ENCODE results near the gene SOBP. TPM values are rescaled to one million over a fixed set of nuclear protein-coding genes. Genes with fewer than 3 reads are reported as not detected.

The SOBP gene
- total RNA-seq, 1 donor from 2014 or later = 6.8 TPM

GRCh38 chr6:107479089-107479690, 10.7 kb upstream of the SOBP start:
- DNase-seq (no peak), ATAC-seq (no peak)
- TF ChIP-seq, protein P1, sequence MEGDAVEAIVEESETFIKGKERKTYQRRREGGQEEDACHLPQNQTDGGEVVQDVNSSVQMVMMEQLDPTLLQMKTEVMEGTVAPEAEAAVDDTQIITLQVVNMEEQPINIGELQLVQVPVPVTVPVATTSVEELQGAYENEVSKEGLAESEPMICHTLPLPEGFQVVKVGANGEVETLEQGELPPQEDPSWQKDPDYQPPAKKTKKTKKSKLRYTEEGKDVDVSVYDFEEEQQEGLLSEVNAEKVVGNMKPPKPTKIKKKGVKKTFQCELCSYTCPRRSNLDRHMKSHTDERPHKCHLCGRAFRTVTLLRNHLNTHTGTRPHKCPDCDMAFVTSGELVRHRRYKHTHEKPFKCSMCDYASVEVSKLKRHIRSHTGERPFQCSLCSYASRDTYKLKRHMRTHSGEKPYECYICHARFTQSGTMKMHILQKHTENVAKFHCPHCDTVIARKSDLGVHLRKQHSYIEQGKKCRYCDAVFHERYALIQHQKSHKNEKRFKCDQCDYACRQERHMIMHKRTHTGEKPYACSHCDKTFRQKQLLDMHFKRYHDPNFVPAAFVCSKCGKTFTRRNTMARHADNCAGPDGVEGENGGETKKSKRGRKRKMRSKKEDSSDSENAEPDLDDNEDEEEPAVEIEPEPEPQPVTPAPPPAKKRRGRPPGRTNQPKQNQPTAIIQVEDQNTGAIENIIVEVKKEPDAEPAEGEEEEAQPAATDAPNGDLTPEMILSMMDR (IDR thresholded peaks at IDR 0.05) = no peak
- no peaks in the 10 kb centered on the region for H3K4me1 ChIP-seq
- H3K27me3 ChIP-seq = no peaks in the 10 kb centered on the region
- no peaks in the 10 kb centered on the region for H3K9me3 ChIP-seq
- no peaks in the 10 kb centered on the region for H3K36me3 ChIP-seq
- intact Hi-C loops (cut with DNase I) = no loop called here
- no peak overlapping the region for H3K4me3 ChIP-seq
- no peak overlapping the region for H3K27ac ChIP-seq

DNA sequence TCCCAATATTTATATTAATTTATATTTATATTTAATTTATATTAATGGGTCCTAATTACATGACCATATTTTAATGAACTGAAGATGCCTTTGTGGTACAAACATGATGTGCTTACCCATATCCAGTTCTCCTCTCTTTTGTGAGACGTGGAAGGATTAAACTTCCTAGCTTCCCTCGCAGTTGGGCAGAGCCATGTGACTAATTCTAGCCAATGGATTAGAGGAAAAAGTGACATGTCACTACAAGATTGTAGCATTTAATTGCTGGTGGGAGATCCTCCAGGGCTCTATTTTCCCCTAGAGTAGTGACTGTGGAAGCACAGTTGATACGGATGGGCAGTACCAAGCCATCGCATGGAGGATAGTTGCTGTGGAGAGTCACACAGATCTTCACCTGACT, 4.8 kb upstream of the SOBP start:
- Histone ChIP-seq H3K4me3 (no peak overlapping the region), H3K27me3 (peaks cover 11% of the 10 kb centered on the region), H3K36me3 (no peaks in the 10 kb centered on the region), H3K27ac (no peak overlapping the region), H3K9me3 (no peaks in the 10 kb centered on the region), H3K4me1 (peaks cover 10% of the 10 kb centered on the region)
- ATAC-seq = no peak
- TF ChIP-seq, protein P1 (IDR thresholded peaks at IDR 0.05) = no peak
- intact Hi-C loops (cut with DNase I) = no loop called here
- no peak for DNase-seq

GRCh38 chr6:107488174-107488874, 1.6 kb upstream of the SOBP start:
- intact Hi-C loops (cut with DNase I) = no loop called here
- Histone ChIP-seq H3K4me3 (peak overlapping the region; percentile 78), H3K27ac (no peak overlapping the region), H3K27me3 (peaks cover 11% of the 10 kb centered on the region), H3K36me3 (no peaks in the 10 kb centered on the region), H3K9me3 (no peaks in the 10 kb centered on the region), H3K4me1 (peaks cover 18% of the 10 kb centered on the region)
- ATAC-seq (no peak), DNase-seq (no peak)
- TF ChIP-seq, protein P1 (IDR thresholded peaks at IDR 0.05) = no peak

DNA sequence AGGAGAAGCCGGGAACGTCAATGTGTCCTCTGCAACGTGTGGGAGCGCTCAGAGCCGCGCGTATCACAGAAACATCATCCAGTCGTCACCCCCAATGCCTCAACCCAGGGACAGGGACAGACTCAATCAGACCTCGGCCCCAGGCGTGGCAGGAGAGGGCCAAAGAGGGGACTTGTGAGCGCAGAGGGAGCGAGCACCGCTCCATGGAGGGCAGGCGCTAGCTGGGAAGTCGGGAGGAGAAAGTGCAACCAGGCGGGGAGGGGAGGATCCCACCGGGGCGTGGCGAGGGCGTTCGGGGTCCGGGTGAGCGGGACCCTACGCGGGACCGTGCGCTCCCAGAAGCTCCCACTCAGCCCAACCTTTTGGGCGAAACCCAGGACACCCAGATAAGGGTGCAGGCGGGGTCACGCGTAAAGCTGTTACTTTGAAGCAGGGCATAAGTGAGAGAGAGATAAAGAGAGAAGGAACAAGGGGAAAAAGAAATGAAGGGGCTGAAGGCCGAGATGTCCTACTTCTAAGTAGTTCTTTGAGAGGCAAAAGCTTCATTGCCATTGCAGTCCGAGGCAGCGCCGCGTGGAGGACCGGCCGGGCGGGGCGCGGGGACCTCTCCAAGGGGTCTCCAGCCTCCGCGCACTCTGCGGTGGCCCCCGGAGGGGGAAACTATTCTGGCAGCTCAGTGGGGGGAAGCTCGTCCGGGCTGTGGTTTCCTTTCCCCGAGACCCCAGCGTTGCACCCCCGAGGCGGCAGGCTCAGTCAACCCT, 862 bp upstream of the SOBP start:
- Histone ChIP-seq H3K9me3 (no peaks in the 10 kb centered on the region), H3K27ac (peak overlapping the region; percentile 36), H3K4me1 (peaks cover 25% of the 10 kb centered on the region), H3K4me3 (peak overlapping the region; percentile 78), H3K36me3 (no peaks in the 10 kb centered on the region), H3K27me3 (peaks cover 11% of the 10 kb centered on the region)
- intact Hi-C loops (cut with DNase I) = no loop called here
- DNase-seq = peak; percentile 69
- TF ChIP-seq, protein P1 (IDR thresholded peaks at IDR 0.05) = no peak
- peak; percentile 48 for ATAC-seq

- TF ChIP-seq, protein P1 (IDR thresholded peaks at IDR 0.05) = no peak
- intact Hi-C loops (cut with DNase I) = no loop called here
- no peak for DNase-seq
- Histone ChIP-seq H3K4me1 (peaks cover 33% of the 10 kb centered on the region), H3K4me3 (peak overlapping the region; percentile 78), H3K27ac (peak overlapping the region; percentile 36), H3K27me3 (peaks cover 11% of the 10 kb centered on the region), H3K9me3 (no peaks in the 10 kb centered on the region), H3K36me3 (no peaks in the 10 kb centered on the region)
- ATAC-seq = no peak
These were observed 735 bp downstream of the SOBP start for GRCh38 chr6:107490566-107491137.
